PC-3 (cell line): Measurements from ENCODE around the gene C1orf21. TPM values are rescaled to one million over a fixed set of nuclear protein-coding genes. Genes with fewer than 3 reads are reported as not detected.

Source experiments
- ATAC-seq: fragments of 200-7000 bp; cut with Tn5 transposase; 2 replicates; pipeline ENCODE4 v1.9.1; 2020; ENCODE audit warnings: mild to moderate bottlenecking, moderate library complexity
- BruUV-seq: library from RNA; stranded (reverse); fragments of 400-500 nt; replicated peaks from 2 replicates; lab custom pipeline; 2021; lab: Mats Ljungman, UMichigan
- CTCF ChIA-PET: fragments of 300-600 bp; sonication (Branson Sonifier 250); formaldehyde crosslinking; loops from one replicate; lab custom pipeline; 2022; ENCODE audit warnings: antibody characterized with exemption; lab: Charles Lee
- POLR2A ChIA-PET: fragments of 300-600 bp; sonication (Branson Sonifier 250); formaldehyde crosslinking; loops from one replicate; lab custom pipeline; 2022; ENCODE audit warnings: antibody characterized with exemption; ENCODE audit not compliant: unreplicated experiment; lab: Charles Lee
- DNase-seq: peaks from one replicate; pipeline ENCODE4 v3.0.0-alpha.2; 2015
- H2AFZ ChIP-seq: fragments of 300-600 bp; sonication (generic); 2 replicates; pipeline ENCODE4 v1.6.0; 2016; ENCODE audit warnings: antibody characterized with exemption, low read length
- H3F3A ChIP-seq: fragments of 300-600 bp; sonication (generic); one replicate; pipeline ENCODE4 v1.6.0; 2017; ENCODE audit warnings: antibody characterized with exemption, low read length, control low read depth, mild to moderate bottlenecking; ENCODE audit not compliant: unreplicated experiment
- H3K27ac ChIP-seq: fragments of 300-600 bp; sonication (generic); 2 replicates; pipeline ENCODE4 v1.5.1; 2016; ENCODE audit warnings: mild to moderate bottlenecking, low read length
- H3K27me3 ChIP-seq: fragments of 300-600 bp; sonication (generic); 2 replicates; pipeline ENCODE4 v1.6.1; 2016; ENCODE audit warnings: low read length, mixed read lengths
- H3K36me3 ChIP-seq: fragments of 300-600 bp; sonication (generic); 2 replicates; pipeline ENCODE4 v1.6.1; 2016; ENCODE audit warnings: low read depth, mixed run types, low read length, mixed read lengths
- H3K4me1 ChIP-seq: fragments of 300-600 bp; sonication (generic); 2 replicates; pipeline ENCODE4 v1.5.1; 2016; ENCODE audit warnings: low read length; ENCODE audit not compliant: insufficient read depth
- H3K4me2 ChIP-seq: fragments of 300-600 bp; sonication (generic); 2 replicates; pipeline ENCODE4 v1.6.0; 2016; ENCODE audit warnings: low read length
- H3K4me3 ChIP-seq: fragments of 300-600 bp; sonication (generic); 2 replicates; pipeline ENCODE4 v1.5.1; 2016; ENCODE audit warnings: mild to moderate bottlenecking, low read length, mixed read lengths
- H3K79me2 ChIP-seq: fragments of 300-600 bp; sonication (generic); 2 replicates; pipeline ENCODE4 v1.6.1; 2017; ENCODE audit warnings: low read length, mixed read lengths
- H3K9ac ChIP-seq: fragments of 300-600 bp; sonication (generic); 2 replicates; pipeline ENCODE4 v1.6.0; 2016; ENCODE audit warnings: mild to moderate bottlenecking, low read length
- H3K9me2 ChIP-seq: fragments of 300-600 bp; sonication (generic); replicated peaks from 2 replicates; pipeline ENCODE4 v1.6.1; 2016; ENCODE audit warnings: mixed run types, low read length, mixed read lengths
- H3K9me3 ChIP-seq: fragments of 300-600 bp; sonication (generic); 2 replicates; pipeline ENCODE4 v1.6.1; 2016; ENCODE audit warnings: low read length, mixed read lengths
- H4K20me1 ChIP-seq: fragments of 300-600 bp; sonication (generic); 2 replicates; pipeline ENCODE4 v1.6.1; 2016; ENCODE audit warnings: low read length, mixed read lengths
- EZH2 ChIP-seq: fragments of 300-600 bp; sonication (generic); IDR thresholded peaks from one replicate; pipeline ENCODE4 v1.6.1; 2017; ENCODE audit warnings: antibody characterized with exemption, mild to moderate bottlenecking, low read length; ENCODE audit not compliant: unreplicated experiment
- EZH2phosphoT487 ChIP-seq: fragments of 300-600 bp; sonication (generic); IDR thresholded peaks from 2 replicates; pipeline ENCODE4 v1.6.1; 2018; ENCODE audit warnings: mild to moderate bottlenecking, antibody characterized with exemption, low read length, borderline replicate concordance
- intact Hi-C: fragments of 100-400 bp; cut with micrococcal nuclease; formaldehyde crosslinking; loops from 2 replicates; pipeline ENCODE4 v1.9.0; 2023
- total RNA-seq: library from RNA; depleted of rRNA; stranded (reverse); fragments of >200 nt; gene quantifications from 2 replicates; pipeline ENCODE4 v1.2.3, GENCODE V29; 2014
- TF ChIP-seq, protein P1 (sequence below): fragments of 300-600 bp; sonication (generic); conservative IDR thresholded peaks from 2 replicates; pipeline ENCODE4 v1.5.1; 2017; ENCODE audit warnings: antibody characterized with exemption, low read depth, mild to moderate bottlenecking, low read length

The C1orf21 gene
- total RNA-seq, 1 experiment from 2014 or later, result 1.3 TPM

DNA sequence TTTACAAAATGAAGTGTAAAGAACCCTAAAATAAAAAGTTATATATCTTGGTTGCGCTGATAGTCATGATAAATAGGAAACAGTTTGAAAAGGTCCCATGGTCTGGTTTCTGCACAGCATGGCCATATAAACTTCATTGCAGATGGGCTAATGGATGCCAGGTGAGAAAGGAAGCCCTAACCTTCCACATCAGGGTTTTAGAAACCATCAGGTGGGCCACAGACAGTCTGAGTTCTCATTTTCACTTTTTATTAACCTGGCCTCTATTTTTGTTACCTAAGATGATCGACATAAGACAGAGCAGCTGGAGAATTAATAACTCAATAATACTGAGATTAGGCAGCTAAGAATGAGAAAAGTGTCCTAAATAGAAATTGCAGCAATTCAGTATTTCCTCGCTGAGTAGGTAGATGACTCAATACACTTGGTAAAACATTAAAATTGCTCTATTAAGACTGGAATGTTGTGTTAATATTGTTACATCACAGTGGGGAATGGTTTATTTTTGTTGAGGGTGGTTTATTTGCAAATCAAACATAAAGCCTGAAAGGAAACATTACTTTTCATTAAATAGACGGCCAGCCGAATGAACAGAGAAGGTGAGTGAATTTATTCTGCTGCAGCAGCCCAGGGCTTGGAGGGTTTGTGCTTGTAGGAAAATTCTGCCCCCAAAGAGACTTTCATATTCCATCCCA lies 21.1 kb downstream of the C1orf21 start:
- 0 out of 2 replicates have a peak, but pooled peaks cover 4% of the 10 kb centered on the region for H3K79me2 ChIP-seq
- CTCF ChIA-PET, result no interaction called here
- H3K4me1 ChIP-seq, result peaks cover 21% of the 10 kb centered on the region
- H3K36me3 ChIP-seq, result no peaks in the 10 kb centered on the region
- no peaks in the 10 kb centered on the region for H3K27me3 ChIP-seq
- H3K9ac ChIP-seq, result no peak overlapping the region
- peak overlapping the region; percentile 48 for H3K4me2 ChIP-seq
- ATAC-seq (peak; percentile 66), DNase-seq (peak; percentile 38)
- POLR2A ChIA-PET, result no interaction called here
- H3K9me2 ChIP-seq, result no peaks in the 10 kb centered on the region
- H2AFZ ChIP-seq, result no peak overlapping the region
- H4K20me1 ChIP-seq, result no peaks in the 10 kb centered on the region
- no peak overlapping the region for H3K4me3 ChIP-seq
- intact Hi-C loops, result no loop called here
- no peaks in the 10 kb centered on the region for H3F3A ChIP-seq
- H3K27ac ChIP-seq, result 0 out of 2 replicates have a peak overlapping the region, but pooled peaks have one; percentile 19
- no TSS peak for BruUV-seq
- TF ChIP-seq EZH2 (no peak), EZH2phosphoT487 (no peak)
- TF ChIP-seq, protein P1, sequence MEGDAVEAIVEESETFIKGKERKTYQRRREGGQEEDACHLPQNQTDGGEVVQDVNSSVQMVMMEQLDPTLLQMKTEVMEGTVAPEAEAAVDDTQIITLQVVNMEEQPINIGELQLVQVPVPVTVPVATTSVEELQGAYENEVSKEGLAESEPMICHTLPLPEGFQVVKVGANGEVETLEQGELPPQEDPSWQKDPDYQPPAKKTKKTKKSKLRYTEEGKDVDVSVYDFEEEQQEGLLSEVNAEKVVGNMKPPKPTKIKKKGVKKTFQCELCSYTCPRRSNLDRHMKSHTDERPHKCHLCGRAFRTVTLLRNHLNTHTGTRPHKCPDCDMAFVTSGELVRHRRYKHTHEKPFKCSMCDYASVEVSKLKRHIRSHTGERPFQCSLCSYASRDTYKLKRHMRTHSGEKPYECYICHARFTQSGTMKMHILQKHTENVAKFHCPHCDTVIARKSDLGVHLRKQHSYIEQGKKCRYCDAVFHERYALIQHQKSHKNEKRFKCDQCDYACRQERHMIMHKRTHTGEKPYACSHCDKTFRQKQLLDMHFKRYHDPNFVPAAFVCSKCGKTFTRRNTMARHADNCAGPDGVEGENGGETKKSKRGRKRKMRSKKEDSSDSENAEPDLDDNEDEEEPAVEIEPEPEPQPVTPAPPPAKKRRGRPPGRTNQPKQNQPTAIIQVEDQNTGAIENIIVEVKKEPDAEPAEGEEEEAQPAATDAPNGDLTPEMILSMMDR, result no peak
- H3K9me3 ChIP-seq, result no peaks in the 10 kb centered on the region

DNA sequence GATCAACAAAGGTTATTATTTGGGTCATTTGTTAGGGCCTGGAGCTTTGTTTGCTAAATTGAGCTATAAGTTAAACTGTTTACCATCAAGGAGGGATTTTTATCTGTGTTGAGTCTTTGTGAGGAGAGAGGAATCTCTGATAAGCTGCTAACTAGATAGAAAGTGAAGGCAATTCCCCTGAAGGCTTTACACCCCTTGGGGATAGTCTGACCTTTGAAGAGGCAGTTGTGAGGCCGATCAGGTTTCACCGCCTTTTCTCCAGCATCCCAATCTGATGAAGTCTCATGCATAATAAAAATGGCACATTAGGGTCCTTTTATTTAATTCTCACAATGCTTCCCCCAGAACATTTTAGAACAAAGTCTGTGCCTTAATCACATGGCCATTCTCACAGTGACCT lies 21.8 kb downstream of the C1orf21 start:
- no peak for TF ChIP-seq EZH2phosphoT487
- no peak for TF ChIP-seq EZH2
- TF ChIP-seq, protein P1, result no peak
- H3K27ac ChIP-seq, result 0 out of 2 replicates have a peak overlapping the region, but pooled peaks have one; percentile 19
- no peaks in the 10 kb centered on the region for H3K27me3 ChIP-seq
- no peaks in the 10 kb centered on the region for H3K36me3 ChIP-seq
- 0 out of 2 replicates have a peak, but pooled peaks cover 4% of the 10 kb centered on the region for H3K79me2 ChIP-seq
- POLR2A ChIA-PET, result no interaction called here
- no peak for DNase-seq
- CTCF ChIA-PET, result no interaction called here
- no peak for ATAC-seq
- no peak overlapping the region for H3K4me3 ChIP-seq
- H4K20me1 ChIP-seq, result no peaks in the 10 kb centered on the region
- H3K4me2 ChIP-seq, result peak overlapping the region; percentile 48
- no TSS peak for BruUV-seq
- intact Hi-C loops, result no loop called here
- no peaks in the 10 kb centered on the region for H3F3A ChIP-seq
- H3K9me2 ChIP-seq, result no peaks in the 10 kb centered on the region
- H3K9ac ChIP-seq, result no peak overlapping the region
- no peak overlapping the region for H2AFZ ChIP-seq
- H3K4me1 ChIP-seq, result peaks cover 21% of the 10 kb centered on the region
- H3K9me3 ChIP-seq, result no peaks in the 10 kb centered on the region

DNA sequence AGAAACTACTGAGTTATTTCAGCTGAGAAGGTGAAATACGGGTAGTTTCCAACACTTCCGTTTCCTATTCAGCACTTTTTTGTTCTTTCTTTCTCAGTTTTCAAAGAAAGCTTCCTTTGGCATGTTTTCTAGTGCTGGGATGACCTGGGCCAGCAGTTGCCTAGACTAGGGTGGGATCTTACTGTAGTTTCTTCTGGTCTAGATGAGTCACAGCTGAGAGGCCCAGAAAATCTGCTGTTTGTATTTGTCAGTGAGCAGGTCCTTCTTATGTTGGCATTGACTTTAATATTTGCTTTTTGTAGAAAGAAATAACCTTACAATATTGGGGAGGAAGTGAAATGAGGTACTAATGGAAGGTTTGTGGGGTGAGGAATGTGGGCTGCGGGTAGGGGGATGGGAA lies 22.2 kb downstream of the C1orf21 start:
- H3K9ac ChIP-seq, result no peak overlapping the region
- no peaks in the 10 kb centered on the region for H3K9me3 ChIP-seq
- POLR2A ChIA-PET, result no interaction called here
- BruUV-seq, result no TSS peak
- CTCF ChIA-PET, result no interaction called here
- H4K20me1 ChIP-seq, result no peaks in the 10 kb centered on the region
- ATAC-seq, result no peak
- H3K27me3 ChIP-seq, result no peaks in the 10 kb centered on the region
- 0 out of 2 replicates have a peak overlapping the region, but pooled peaks have one; percentile 19 for H3K27ac ChIP-seq
- intact Hi-C loops, result no loop called here
- no peak overlapping the region for H2AFZ ChIP-seq
- no peaks in the 10 kb centered on the region for H3K36me3 ChIP-seq
- 0 out of 2 replicates have a peak, but pooled peaks cover 4% of the 10 kb centered on the region for H3K79me2 ChIP-seq
- H3K4me1 ChIP-seq, result peaks cover 21% of the 10 kb centered on the region
- TF ChIP-seq, protein P1, result no peak
- TF ChIP-seq EZH2phosphoT487 (no peak), EZH2 (no peak)
- H3K4me3 ChIP-seq, result no peak overlapping the region
- peak overlapping the region; percentile 48 for H3K4me2 ChIP-seq
- H3K9me2 ChIP-seq, result no peaks in the 10 kb centered on the region
- DNase-seq, result peak; percentile 25
- H3F3A ChIP-seq, result no peaks in the 10 kb centered on the region
